IMR-90 (cell line): ENCODE measurements around the gene LGI4. TPM values are rescaled to one million over a fixed set of nuclear protein-coding genes. Genes with fewer than 3 reads are reported as not detected.

Experiments
- ATAC-seq: fragments of 200-7000 bp; cut with Tn5 transposase; 2 replicates; pipeline ENCODE4 v1.9.1; 2020; ENCODE audit warnings: low read depth, mild to moderate bottlenecking, moderate library complexity
- BruUV-seq: library from RNA; stranded (reverse); fragments of 400-500 nt; replicated peaks from 2 replicates; lab custom pipeline; 2021; lab: Mats Ljungman, UMichigan
- CTCF ChIA-PET: fragments of 300-600 bp; formaldehyde crosslinking; extraction: SDS; loops from one replicate; lab custom pipeline; 2021; ENCODE audit warnings: antibody characterized with exemption; lab: Yijun Ruan, JAX
- POLR2A ChIA-PET: fragments of 300-600 bp; sonication (Branson Sonifier 250); formaldehyde crosslinking; loops from one replicate; lab custom pipeline; 2022; ENCODE audit warnings: antibody characterized with exemption; ENCODE audit not compliant: unreplicated experiment; lab: Charles Lee
- DNase-seq: peaks from one replicate; pipeline ENCODE4 v3.0.0; 2013
- H2AFZ ChIP-seq: replicated peaks from 2 replicates; pipeline ENCODE3; 2013; ENCODE audit warnings: low read length, mild to moderate bottlenecking; ENCODE audit not compliant: poor library complexity
- H2AK5ac ChIP-seq: 2 replicates; pipeline ENCODE4 v1.6.1; 2013; ENCODE audit warnings: low read depth, low read length, inconsistent platforms
- H2AK9ac ChIP-seq: replicated peaks from 2 replicates; pipeline ENCODE3; 2013; ENCODE audit warnings: mild to moderate bottlenecking, low read depth, low read length, moderate library complexity; ENCODE audit not compliant: poor library complexity
- H2BK120ac ChIP-seq: 2 replicates; pipeline ENCODE4 v1.6.1; 2013; ENCODE audit warnings: low read depth, low read length, inconsistent platforms
- H2BK15ac ChIP-seq: 3 replicates; pipeline ENCODE4 v1.6.1; 2013; ENCODE audit warnings: low read depth, low read length, inconsistent platforms
- H2BK20ac ChIP-seq: 2 replicates; pipeline ENCODE4 v1.6.1; 2013; ENCODE audit warnings: low read depth, mild to moderate bottlenecking, inconsistent platforms, low read length, moderate library complexity
- H2BK5ac ChIP-seq: 2 replicates; pipeline ENCODE4 v1.6.1; 2013; ENCODE audit warnings: mild to moderate bottlenecking, low read depth, low read length, inconsistent platforms; ENCODE audit not compliant: poor library complexity, severe bottlenecking
- H3K14ac ChIP-seq: replicated peaks from 2 replicates; pipeline ENCODE4 v1.6.1; 2013; ENCODE audit warnings: low read depth, low read length, inconsistent platforms
- H3K18ac ChIP-seq: 2 replicates; pipeline ENCODE4 v1.6.1; 2013; ENCODE audit warnings: low read depth, low read length, control low read depth
- H3K23ac ChIP-seq: 2 replicates; pipeline ENCODE4 v1.6.1; 2013; ENCODE audit warnings: low read depth, low read length, inconsistent platforms
- H3K27ac ChIP-seq: 2 replicates; pipeline ENCODE4 v1.5.1; 2013; ENCODE audit warnings: mild to moderate bottlenecking, control low read depth, low read length; ENCODE audit not compliant: insufficient read depth
- H3K27me3 ChIP-seq: 2 replicates; pipeline ENCODE4 v1.6.1; 2013; ENCODE audit warnings: low read length; ENCODE audit not compliant: control insufficient read depth, insufficient read depth
- H3K36me3 ChIP-seq: 2 replicates; pipeline ENCODE4 v1.6.1; 2013; ENCODE audit warnings: low read length, mixed read lengths; ENCODE audit not compliant: control insufficient read depth, insufficient read depth
- H3K4ac ChIP-seq: 2 replicates; pipeline ENCODE4 v1.6.1; 2013; ENCODE audit warnings: low read depth, low read length, inconsistent platforms
- H3K4me1 ChIP-seq: 2 replicates; pipeline ENCODE4 v1.6.1; 2013; ENCODE audit warnings: low read length, mixed read lengths; ENCODE audit not compliant: control insufficient read depth, insufficient read depth
- H3K4me2 ChIP-seq: 2 replicates; pipeline ENCODE4 v1.6.1; 2013; ENCODE audit warnings: low read depth, mild to moderate bottlenecking, control low read depth, low read length, moderate library complexity
- H3K4me3 ChIP-seq: 2 replicates; pipeline ENCODE4 v1.5.1; 2013; ENCODE audit warnings: low read depth, mild to moderate bottlenecking, control low read depth, low read length, moderate library complexity; ENCODE audit not compliant: insufficient read depth
- H3K56ac ChIP-seq: 2 replicates; pipeline ENCODE4 v1.6.1; 2013; ENCODE audit warnings: low read length, inconsistent platforms; ENCODE audit not compliant: insufficient read depth; ENCODE audit errors: extremely low read depth
- H3K79me1 ChIP-seq, 2 experiments: 2 replicates each; pipeline ENCODE4 v1.6.1; 2013; ENCODE audit warnings: low read length in 2 of 2, inconsistent platforms in 1 of 2, low read depth in 1 of 2
- H3K9ac ChIP-seq: 2 replicates; pipeline ENCODE4 v1.6.1; 2013; ENCODE audit warnings: low read depth, low read length, control low read depth
- H3K9me1 ChIP-seq: 2 replicates; pipeline ENCODE4 v1.6.1; 2013; ENCODE audit warnings: low read length, inconsistent platforms; ENCODE audit not compliant: insufficient read depth
- H3K9me3 ChIP-seq: 2 replicates; pipeline ENCODE4 v1.6.1; 2013; ENCODE audit warnings: low read length; ENCODE audit not compliant: control insufficient read depth, insufficient read depth
- H4K20me1 ChIP-seq: 2 replicates; pipeline ENCODE4 v1.6.1; 2013; ENCODE audit warnings: low read length, inconsistent platforms; ENCODE audit not compliant: insufficient read depth
- H4K5ac ChIP-seq: 2 replicates; pipeline ENCODE4 v1.6.1; 2013; ENCODE audit warnings: mild to moderate bottlenecking, low read depth, low read length, control low read depth
- H4K8ac ChIP-seq, 2 experiments: 2 replicates each; pipeline ENCODE4 v1.6.1; 2013; ENCODE audit warnings: low read depth in 2 of 2, low read length in 2 of 2, control low read depth in 1 of 2, inconsistent platforms in 1 of 2
- H4K91ac ChIP-seq: 2 replicates; pipeline ENCODE4 v1.6.1; 2013; ENCODE audit warnings: low read depth, low read length, inconsistent platforms; ENCODE audit not compliant: insufficient read depth
- CEBPB ChIP-seq: IDR thresholded peaks from 2 replicates; pipeline ENCODE4 v1.6.1; 2012; ENCODE audit warnings: low read depth, low read length, improper control_type of control experiment
- CHD1 ChIP-seq: IDR thresholded peaks from 2 replicates; pipeline ENCODE4 v1.6.1; 2012; ENCODE audit warnings: low read depth, low read length, improper control_type of control experiment
- FOS ChIP-seq: fragments of 150-350 bp; IDR thresholded peaks from 2 replicates; pipeline ENCODE4 v1.6.1; 2016; ENCODE audit warnings: low read depth, low read length
- MAZ ChIP-seq: IDR thresholded peaks from 2 replicates; pipeline ENCODE4 v1.6.1; 2012; ENCODE audit warnings: low read depth, mild to moderate bottlenecking, low read length, improper control_type of control experiment, moderate library complexity, borderline replicate concordance
- POLR2A ChIP-seq: IDR thresholded peaks from 2 replicates; pipeline ENCODE4 v1.6.1; 2012; ENCODE audit warnings: mild to moderate bottlenecking, low read depth, low read length
- RAD21 ChIP-seq: IDR thresholded peaks from 2 replicates; pipeline ENCODE4 v1.6.1; 2012; ENCODE audit warnings: low read length, improper control_type of control experiment
- RFX5 ChIP-seq: IDR thresholded peaks from 2 replicates; pipeline ENCODE4 v1.8.0; 2012; ENCODE audit warnings: low read depth, mild to moderate bottlenecking, low read length, moderate library complexity
- WGBS, 2 experiments: methylation state at CpG; one replicate each; pipeline versions ENCODE4 v1.1.5 to v1.1.7; 2013; ENCODE audit warnings: missing lambda C conversion rate in 2 of 2; ENCODE audit not compliant: insufficient read length in 1 of 2; ENCODE audit errors: extremely low coverage in 2 of 2; 5-methylcytosine and 5-hydroxymethylcytosine counted together
- dilution Hi-C: fragments of 300-500 bp; cut with HindIII; formaldehyde crosslinking; loops from one replicate; pipeline ENCODE4 v1.14.3; 2018; ENCODE audit warnings: low sequenced_read_pairs; ENCODE audit not compliant: unreplicated experiment
- in situ Hi-C: fragments of 300-500 bp; cut with MboI; formaldehyde crosslinking; loops from 3 replicates; pipeline ENCODE4 v1.14.3; 2019; ENCODE audit warnings: low sequenced_read_pairs, inconsistent platforms, mixed read lengths
- intact Hi-C: fragments of 100-400 bp; cut with micrococcal nuclease; formaldehyde crosslinking; loops from 2 replicates; pipeline ENCODE4 v1.10.0; 2022
- polyA plus RNA-seq, 3 experiments: library from polyadenylated mRNA; depleted of rRNA; stranded (reverse); fragments of >200 nt; gene quantifications; 2 replicates each; pipeline ENCODE4 v1.2.3, GENCODE V29; 2012; ENCODE audit warnings: low replicate concordance in 1 of 3
- total RNA-seq: library from RNA; depleted of rRNA; stranded (reverse); fragments of >200 nt; gene quantifications from 2 replicates; pipeline ENCODE4 v1.2.3, GENCODE V29; 2012

Gene LGI4
- total and polyA plus RNA-seq, 2 of the 4 experiments (the other 2 are of a cell fraction): 0.10 TPM; not detected in 1

DNA sequence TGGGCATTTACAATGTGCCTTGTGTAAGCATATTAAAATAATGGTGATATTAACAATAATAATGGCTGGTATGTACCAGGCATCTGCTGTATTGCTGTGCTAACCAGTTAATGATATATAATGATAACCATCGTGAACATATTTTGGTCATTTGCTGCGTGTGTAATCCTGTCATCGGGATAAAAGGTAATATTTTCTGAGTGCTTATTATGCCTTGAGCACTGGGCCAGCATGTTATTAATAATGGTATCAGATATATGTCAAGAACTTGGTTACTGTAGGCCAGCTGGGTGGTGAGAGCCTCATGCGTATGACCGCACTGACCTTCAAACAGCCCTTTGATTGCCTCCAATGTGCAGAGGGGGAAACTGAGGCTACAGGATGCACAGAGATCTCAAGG lies 41.4 kb downstream of the LGI4 start:
- in situ Hi-C loops: no loop called here
- H2BK120ac ChIP-seq: no peak overlapping the region
- H3K23ac ChIP-seq: no peak overlapping the region
- H4K91ac ChIP-seq: no peak overlapping the region
- H3K4ac ChIP-seq: no peak overlapping the region
- no peak overlapping the region for H4K5ac ChIP-seq
- no peaks in the 10 kb centered on the region for H3K36me3 ChIP-seq
- H3K9me3 ChIP-seq: no peaks in the 10 kb centered on the region
- H3K4me2 ChIP-seq: no peak overlapping the region
- no peak overlapping the region for H2BK5ac ChIP-seq
- H3K79me1 ChIP-seq: no peaks in the 10 kb centered on the region
- no peaks in the 10 kb centered on the region for H3K4me1 ChIP-seq
- no peak overlapping the region for H3K27ac ChIP-seq
- POLR2A ChIA-PET: no interaction called here
- no peak overlapping the region for H3K9ac ChIP-seq
- H3K18ac ChIP-seq: no peak overlapping the region
- WGBS, 2 experiments: 93% methylated on average over 3 of the region's 5 CpGs; no CpG with 5 or more reads in 1 of the 2 experiments
- H3K4me3 ChIP-seq: no peak overlapping the region
- H2BK20ac ChIP-seq: no peak overlapping the region
- no peak overlapping the region for H2BK15ac ChIP-seq
- no peak overlapping the region for H4K8ac ChIP-seq
- no peak overlapping the region for H2AK9ac ChIP-seq
- BruUV-seq: no TSS peak
- H3K14ac ChIP-seq: no peak overlapping the region
- ATAC-seq (no peak), DNase-seq (no peak)
- no peak overlapping the region for H2AK5ac ChIP-seq
- H3K56ac ChIP-seq: no peak overlapping the region
- H4K20me1 ChIP-seq: no peaks in the 10 kb centered on the region
- H3K27me3 ChIP-seq: peaks cover 3% of the 10 kb centered on the region; the same call in 1 of the 2 replicates
- no peaks in the 10 kb centered on the region for H3K9me1 ChIP-seq
- CTCF ChIA-PET: no interaction called here
- peak overlapping the region; percentile 32 for H2AFZ ChIP-seq
- TF ChIP-seq RAD21 (no peak), POLR2A (no peak), RFX5 (no peak), CEBPB (no peak), CHD1 (no peak), MAZ (no peak), FOS (no peak)
- dilution Hi-C loops: no loop called here
- intact Hi-C loops: no loop called here
